Measurements from ENCODE around the gene FOXP1.
A peak's percentile ranks its signal among the peaks of the same experiment; 100 is the strongest.

The FOXP1 gene

DNA sequence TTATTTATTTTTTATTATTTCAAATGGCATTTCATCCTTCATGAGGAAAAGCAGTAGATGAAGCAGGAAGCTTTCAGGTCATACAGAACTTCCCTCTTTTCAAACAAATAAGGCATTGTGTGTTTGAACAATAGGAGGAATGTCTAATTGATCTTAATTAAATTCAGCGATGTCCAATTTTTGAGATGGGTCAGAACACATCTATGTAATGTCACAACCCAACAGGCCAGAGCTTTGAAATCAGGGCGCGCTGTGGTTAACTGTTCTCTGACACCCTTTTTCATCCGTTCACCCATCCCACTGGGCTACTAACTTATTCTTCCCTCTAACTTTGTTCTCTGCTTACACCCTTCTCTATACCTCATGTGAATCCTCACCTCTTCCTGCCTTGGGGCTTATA, 510.5 kb downstream of the FOXP1 start:
- Histone ChIP-seq H3K9ac (ENCODE audit: low read depth, low read length) (no peak overlapping the region), H3K36me3 (ENCODE audit: control insufficient read depth, insufficient read depth, low read length) (no peaks in the 10 kb centered on the region), H3K4me1 (ENCODE audit: control insufficient read depth, insufficient read depth, low read length) (peaks cover 21% of the 10 kb centered on the region), H3K4me3 (ENCODE audit: low read depth, low read length) (no peak overlapping the region), H3K27me3 (ENCODE audit: control insufficient read depth, insufficient read depth, low read length) (no peaks in the 10 kb centered on the region), H3K9me3 (ENCODE audit: control insufficient read depth, insufficient read depth, low read length) (no peaks in the 10 kb centered on the region)

DNA sequence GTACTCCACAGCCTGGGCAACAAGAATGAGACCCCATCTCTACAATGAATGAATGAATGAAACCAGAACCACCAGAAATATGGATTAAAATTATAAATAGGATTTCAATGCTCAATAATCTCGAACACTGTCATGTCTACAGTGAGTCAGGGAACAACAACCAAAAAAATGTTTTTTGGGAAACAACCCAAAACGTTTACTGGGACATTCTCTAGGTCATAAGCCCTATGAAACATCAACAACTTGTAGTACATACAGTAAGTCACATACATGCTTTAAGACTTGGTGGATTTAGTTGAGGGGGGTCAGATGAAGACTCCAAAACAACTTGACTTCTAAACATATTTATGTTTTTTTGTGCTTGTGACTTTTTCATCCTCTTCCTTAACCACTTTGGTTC, 511.2 kb downstream of the FOXP1 start:
- Histone ChIP-seq H3K9me3 (ENCODE audit: control insufficient read depth, insufficient read depth, low read length) (no peaks in the 10 kb centered on the region), H3K27me3 (ENCODE audit: control insufficient read depth, insufficient read depth, low read length) (no peaks in the 10 kb centered on the region), H3K9ac (ENCODE audit: low read depth, low read length) (no peak overlapping the region), H3K4me3 (ENCODE audit: low read depth, low read length) (no peak overlapping the region), H3K4me1 (ENCODE audit: control insufficient read depth, insufficient read depth, low read length) (peaks cover 21% of the 10 kb centered on the region), H3K36me3 (ENCODE audit: control insufficient read depth, insufficient read depth, low read length) (no peaks in the 10 kb centered on the region)

DNA sequence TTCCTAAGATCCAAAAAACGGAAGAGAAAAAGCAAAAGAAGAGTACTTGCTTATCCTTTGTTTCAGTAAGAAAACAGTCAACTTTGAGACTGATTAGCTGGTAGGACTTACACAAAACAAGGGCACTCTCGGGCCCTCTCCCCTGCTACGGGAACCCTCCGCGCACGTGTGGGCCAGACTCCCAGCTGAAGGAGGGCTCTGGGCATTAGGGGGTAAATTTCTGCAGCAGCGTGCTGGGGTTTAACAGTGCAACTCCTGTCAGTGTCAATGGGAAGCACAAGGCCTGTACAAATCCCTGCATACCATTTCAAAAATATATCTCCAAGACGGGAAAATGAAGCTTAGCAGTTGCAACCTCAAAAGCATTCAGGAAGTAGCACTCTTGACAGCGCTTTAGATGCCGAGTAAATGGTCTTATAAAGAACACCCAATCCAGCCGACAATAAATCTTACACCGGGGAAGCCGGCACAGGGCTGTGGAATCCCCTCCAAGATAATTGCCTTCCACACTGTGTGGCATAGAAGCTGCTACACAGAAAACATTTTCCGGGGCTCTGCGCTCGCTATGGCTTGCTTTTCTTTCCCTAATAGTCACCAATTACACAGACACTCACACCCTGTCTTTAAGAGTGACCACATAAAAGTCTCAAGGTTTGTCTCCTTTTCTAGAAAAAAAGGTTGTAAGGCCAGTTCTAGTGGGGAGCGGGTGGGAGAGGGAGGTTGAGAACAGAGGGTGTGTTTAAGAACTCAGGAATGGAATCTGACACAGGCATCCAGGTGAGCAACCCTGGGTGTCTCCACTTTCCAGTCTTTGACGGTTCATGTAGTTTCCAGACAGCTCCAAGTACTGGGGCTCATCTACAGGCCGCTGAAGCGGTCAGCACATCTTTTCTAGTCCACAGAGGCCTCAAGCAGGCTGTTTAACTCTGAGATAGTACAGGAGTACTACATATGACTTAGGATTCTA, 512.7 kb downstream of the FOXP1 start:
- no peaks in the 10 kb centered on the region for H3K27me3 ChIP-seq (ENCODE audit: control insufficient read depth, insufficient read depth, low read length)
- no peaks in the 10 kb centered on the region for H3K9me3 ChIP-seq (ENCODE audit: control insufficient read depth, insufficient read depth, low read length)
- H3K4me1 ChIP-seq (ENCODE audit: control insufficient read depth, insufficient read depth, low read length), result peaks cover 33% of the 10 kb centered on the region
- no peak overlapping the region for H3K9ac ChIP-seq (ENCODE audit: low read depth, low read length)
- no peaks in the 10 kb centered on the region for H3K36me3 ChIP-seq (ENCODE audit: control insufficient read depth, insufficient read depth, low read length)
- no peak overlapping the region for H3K4me3 ChIP-seq (ENCODE audit: low read depth, low read length)

DNA sequence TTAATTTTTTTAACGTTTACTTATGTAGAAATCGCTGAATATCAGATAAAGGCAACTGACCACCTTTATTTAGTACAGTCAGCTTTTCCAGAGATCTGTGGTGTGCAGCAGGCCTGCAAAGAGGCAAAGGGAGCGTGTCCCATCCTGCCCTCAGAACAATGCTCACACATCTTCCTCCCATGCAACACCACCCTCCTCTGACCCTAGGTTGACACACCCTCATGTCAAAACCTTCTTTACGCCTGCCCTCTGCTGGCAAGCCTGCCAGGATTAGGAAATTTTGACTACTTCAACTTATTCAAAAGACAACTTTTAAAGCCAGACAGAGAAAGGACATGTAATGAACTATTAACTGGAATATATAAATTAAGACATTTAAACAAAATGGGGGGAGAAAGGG, 513.7 kb downstream of the FOXP1 start:
- Histone ChIP-seq H3K9ac (ENCODE audit: low read depth, low read length) (no peak overlapping the region), H3K9me3 (ENCODE audit: control insufficient read depth, insufficient read depth, low read length) (no peaks in the 10 kb centered on the region), H3K4me1 (ENCODE audit: control insufficient read depth, insufficient read depth, low read length) (peaks cover 35% of the 10 kb centered on the region), H3K4me3 (ENCODE audit: low read depth, low read length) (no peak overlapping the region), H3K27me3 (ENCODE audit: control insufficient read depth, insufficient read depth, low read length) (no peaks in the 10 kb centered on the region), H3K36me3 (ENCODE audit: control insufficient read depth, insufficient read depth, low read length) (no peaks in the 10 kb centered on the region)

DNA sequence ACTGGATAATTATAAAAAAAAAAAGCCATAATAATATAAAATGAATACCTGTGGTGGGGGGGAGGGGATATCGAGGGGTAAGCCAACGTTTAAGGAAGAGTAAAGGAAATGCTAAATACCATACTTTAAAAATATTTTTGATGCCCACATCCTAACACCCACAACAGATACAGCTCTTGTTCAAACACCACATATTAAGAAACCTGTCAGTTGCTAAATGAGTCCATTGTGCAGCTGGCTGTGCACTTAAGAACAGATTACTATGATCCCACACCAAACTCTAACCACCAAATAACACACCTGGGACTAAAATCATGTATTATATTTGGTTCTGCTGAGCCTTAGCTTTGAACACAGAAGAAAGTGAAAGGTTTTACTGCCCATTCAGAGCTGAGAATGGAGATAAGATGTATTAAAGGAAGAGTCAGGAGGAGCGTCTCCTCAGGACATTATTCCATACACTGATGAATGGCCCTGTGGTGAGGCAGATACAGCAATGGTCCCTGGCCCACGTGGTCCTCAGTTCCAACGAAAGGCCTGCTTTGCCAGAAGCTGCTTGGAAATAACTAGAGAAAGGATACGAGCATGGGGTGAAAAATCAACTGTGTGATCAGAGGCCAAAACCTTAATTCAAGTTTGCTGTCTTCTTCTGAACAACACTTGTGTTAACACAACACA, 515.4 kb downstream of the FOXP1 start:
- Histone ChIP-seq H3K9ac (ENCODE audit: low read depth, low read length) (no peak overlapping the region), H3K27me3 (ENCODE audit: control insufficient read depth, insufficient read depth, low read length) (no peaks in the 10 kb centered on the region), H3K9me3 (ENCODE audit: control insufficient read depth, insufficient read depth, low read length) (no peaks in the 10 kb centered on the region), H3K36me3 (ENCODE audit: control insufficient read depth, insufficient read depth, low read length) (no peaks in the 10 kb centered on the region), H3K4me1 (ENCODE audit: control insufficient read depth, insufficient read depth, low read length) (peaks cover 42% of the 10 kb centered on the region), H3K4me3 (ENCODE audit: low read depth, low read length) (no peak overlapping the region)

DNA sequence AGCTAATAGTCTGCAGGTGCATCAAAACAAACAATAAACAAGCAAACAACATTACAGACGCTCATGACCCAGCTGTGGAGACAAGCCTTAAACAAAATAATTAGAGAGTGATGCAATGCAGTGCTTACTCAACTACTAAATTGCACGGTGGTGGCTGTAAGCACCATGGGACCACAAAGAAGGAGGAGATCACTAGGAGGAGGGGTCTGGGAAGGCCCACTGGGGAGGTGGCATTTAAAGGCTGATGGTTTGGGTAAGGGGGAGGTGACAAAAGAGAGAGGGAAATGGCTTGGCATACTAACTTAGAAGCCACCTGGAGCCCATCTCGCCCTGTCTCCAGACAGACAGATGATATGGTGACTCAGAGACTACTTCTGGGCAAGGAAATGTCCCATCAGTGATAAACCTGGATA, 516.7 kb downstream of the FOXP1 start:
- no peaks in the 10 kb centered on the region for H3K36me3 ChIP-seq (ENCODE audit: control insufficient read depth, insufficient read depth, low read length)
- H3K9ac ChIP-seq (ENCODE audit: low read depth, low read length), result no peak overlapping the region
- no peaks in the 10 kb centered on the region for H3K27me3 ChIP-seq (ENCODE audit: control insufficient read depth, insufficient read depth, low read length)
- peak overlapping the region; percentile 76 for H3K4me3 ChIP-seq (ENCODE audit: low read depth, low read length)
- H3K4me1 ChIP-seq (ENCODE audit: control insufficient read depth, insufficient read depth, low read length), result peaks cover 52% of the 10 kb centered on the region
- H3K9me3 ChIP-seq (ENCODE audit: control insufficient read depth, insufficient read depth, low read length), result no peaks in the 10 kb centered on the region

DNA sequence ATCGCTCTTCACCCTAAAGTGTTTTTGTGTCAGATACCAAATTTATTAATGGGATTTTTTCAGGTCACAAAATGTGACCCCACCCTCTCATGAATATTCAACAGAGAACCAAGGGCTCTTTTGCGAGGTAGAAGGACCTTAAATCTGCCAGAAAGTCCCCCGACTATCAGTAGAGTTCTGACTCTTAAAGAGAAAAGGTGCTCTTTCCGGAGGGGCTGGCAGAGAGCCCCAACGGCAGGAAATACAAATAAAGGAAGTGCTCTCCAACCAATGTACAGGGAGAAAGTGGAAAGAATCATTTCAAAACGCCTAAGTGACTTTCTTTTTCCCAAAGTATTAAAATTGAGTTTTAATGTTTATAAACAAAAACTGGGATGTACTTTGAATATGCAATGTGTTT, 517.2 kb downstream of the FOXP1 start:
- H3K9me3 ChIP-seq (ENCODE audit: control insufficient read depth, insufficient read depth, low read length), result no peaks in the 10 kb centered on the region
- no peaks in the 10 kb centered on the region for H3K27me3 ChIP-seq (ENCODE audit: control insufficient read depth, insufficient read depth, low read length)
- no peak overlapping the region for H3K9ac ChIP-seq (ENCODE audit: low read depth, low read length)
- H3K4me3 ChIP-seq (ENCODE audit: low read depth, low read length), result peak overlapping the region; percentile 76
- H3K4me1 ChIP-seq (ENCODE audit: control insufficient read depth, insufficient read depth, low read length), result peaks cover 55% of the 10 kb centered on the region
- H3K36me3 ChIP-seq (ENCODE audit: control insufficient read depth, insufficient read depth, low read length), result no peaks in the 10 kb centered on the region

DNA sequence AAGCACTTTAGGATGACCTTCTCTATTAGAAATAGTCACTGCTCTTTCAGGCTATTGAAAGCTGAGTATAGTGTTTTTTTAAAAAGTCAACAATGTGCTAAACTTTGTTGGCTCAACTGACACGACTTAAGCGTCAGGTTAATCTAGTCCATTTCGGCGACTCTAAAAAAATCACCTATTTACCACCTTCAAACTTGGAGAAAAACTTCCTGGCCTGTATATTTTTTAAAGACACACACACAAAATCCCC, 517.8 kb downstream of the FOXP1 start:
- Histone ChIP-seq H3K9me3 (ENCODE audit: control insufficient read depth, insufficient read depth, low read length) (no peaks in the 10 kb centered on the region), H3K4me3 (ENCODE audit: low read depth, low read length) (peak overlapping the region; percentile 76), H3K9ac (ENCODE audit: low read depth, low read length) (peak overlapping the region; percentile 3), H3K36me3 (ENCODE audit: control insufficient read depth, insufficient read depth, low read length) (no peaks in the 10 kb centered on the region), H3K27me3 (ENCODE audit: control insufficient read depth, insufficient read depth, low read length) (no peaks in the 10 kb centered on the region), H3K4me1 (ENCODE audit: control insufficient read depth, insufficient read depth, low read length) (peaks cover 61% of the 10 kb centered on the region)

DNA sequence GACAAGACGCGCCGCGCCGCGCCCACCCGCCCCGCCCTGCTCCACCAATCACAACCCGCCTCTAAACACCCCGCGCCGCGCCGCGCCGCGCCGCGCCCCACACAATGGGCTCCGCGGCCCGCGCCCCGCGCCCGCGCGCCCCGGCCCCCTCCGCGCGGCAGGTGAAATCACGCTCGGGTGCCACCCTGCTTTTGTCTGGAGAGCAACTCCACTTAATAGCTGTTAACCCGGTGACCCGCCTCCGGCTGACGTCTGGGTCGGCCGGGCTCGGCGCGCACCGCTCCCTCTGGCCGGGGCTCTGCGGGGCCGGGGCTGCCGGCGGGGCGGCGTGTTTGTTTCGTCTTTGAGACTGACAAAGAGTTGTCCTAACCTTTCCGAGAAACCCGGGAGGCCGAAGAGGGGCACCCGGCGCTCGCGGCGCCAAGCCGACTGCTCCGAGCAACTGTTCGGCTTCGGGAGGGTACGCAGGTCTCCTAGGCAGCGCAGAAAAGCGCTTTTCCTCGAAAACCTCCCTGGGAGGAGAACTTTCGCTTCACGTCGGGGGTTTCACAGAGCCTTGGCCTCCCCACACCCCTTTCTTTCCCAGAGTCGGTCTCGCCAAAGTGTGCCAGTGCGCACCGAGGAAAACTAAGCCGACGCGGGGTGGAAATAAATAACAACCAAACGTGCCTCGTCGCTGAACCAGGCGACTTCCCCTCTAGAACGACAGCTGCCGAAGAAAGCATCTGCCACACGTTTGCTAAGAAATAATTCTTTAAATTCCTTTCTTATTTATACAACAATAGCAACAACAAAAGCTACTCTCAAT, 518.4 kb downstream of the FOXP1 start:
- Histone ChIP-seq H3K4me1 (ENCODE audit: control insufficient read depth, insufficient read depth, low read length) (peaks cover 59% of the 10 kb centered on the region), H3K4me3 (ENCODE audit: low read depth, low read length) (peak overlapping the region; percentile 76), H3K9ac (ENCODE audit: low read depth, low read length) (no peak overlapping the region), H3K9me3 (ENCODE audit: control insufficient read depth, insufficient read depth, low read length) (no peaks in the 10 kb centered on the region), H3K36me3 (ENCODE audit: control insufficient read depth, insufficient read depth, low read length) (no peaks in the 10 kb centered on the region), H3K27me3 (ENCODE audit: control insufficient read depth, insufficient read depth, low read length) (no peaks in the 10 kb centered on the region)

DNA sequence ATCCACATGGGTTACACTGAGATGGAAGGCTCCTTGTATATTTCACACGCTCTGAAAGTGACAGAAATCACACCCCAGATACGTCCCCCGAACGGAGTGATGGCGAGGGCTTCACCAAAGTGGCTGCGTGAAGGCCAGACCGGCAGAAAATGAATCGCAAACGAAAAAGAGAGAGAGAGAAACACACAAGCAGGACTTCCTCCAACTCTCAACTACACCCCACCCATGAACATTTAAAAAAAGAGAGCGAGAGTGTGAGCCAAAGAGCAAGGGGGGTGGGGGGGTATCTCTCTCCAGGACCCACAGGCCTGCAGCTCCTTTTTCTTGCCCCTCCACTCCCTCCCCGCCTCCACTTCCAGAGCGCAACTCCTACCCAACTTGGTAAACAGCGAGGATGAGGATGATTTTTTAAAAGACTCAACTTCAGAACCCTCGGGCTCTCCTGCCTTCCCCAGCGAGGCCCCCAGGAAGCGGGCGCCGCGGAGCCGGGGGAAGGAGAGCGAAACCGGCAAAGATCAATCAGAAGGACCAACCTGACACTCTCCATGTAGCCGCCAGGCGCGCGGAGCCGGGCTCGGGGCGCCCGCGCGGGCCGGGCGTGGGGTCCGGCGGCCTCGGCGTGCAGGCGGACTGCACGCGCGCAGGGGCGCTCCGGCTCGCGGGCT, 519.1 kb downstream of the FOXP1 start:
- no peak overlapping the region for H3K9ac ChIP-seq (ENCODE audit: low read depth, low read length)
- H3K36me3 ChIP-seq (ENCODE audit: control insufficient read depth, insufficient read depth, low read length), result no peaks in the 10 kb centered on the region
- peak overlapping the region; percentile 76 for H3K4me3 ChIP-seq (ENCODE audit: low read depth, low read length)
- no peaks in the 10 kb centered on the region for H3K27me3 ChIP-seq (ENCODE audit: control insufficient read depth, insufficient read depth, low read length)
- no peaks in the 10 kb centered on the region for H3K9me3 ChIP-seq (ENCODE audit: control insufficient read depth, insufficient read depth, low read length)
- H3K4me1 ChIP-seq (ENCODE audit: control insufficient read depth, insufficient read depth, low read length), result peaks cover 59% of the 10 kb centered on the region

DNA sequence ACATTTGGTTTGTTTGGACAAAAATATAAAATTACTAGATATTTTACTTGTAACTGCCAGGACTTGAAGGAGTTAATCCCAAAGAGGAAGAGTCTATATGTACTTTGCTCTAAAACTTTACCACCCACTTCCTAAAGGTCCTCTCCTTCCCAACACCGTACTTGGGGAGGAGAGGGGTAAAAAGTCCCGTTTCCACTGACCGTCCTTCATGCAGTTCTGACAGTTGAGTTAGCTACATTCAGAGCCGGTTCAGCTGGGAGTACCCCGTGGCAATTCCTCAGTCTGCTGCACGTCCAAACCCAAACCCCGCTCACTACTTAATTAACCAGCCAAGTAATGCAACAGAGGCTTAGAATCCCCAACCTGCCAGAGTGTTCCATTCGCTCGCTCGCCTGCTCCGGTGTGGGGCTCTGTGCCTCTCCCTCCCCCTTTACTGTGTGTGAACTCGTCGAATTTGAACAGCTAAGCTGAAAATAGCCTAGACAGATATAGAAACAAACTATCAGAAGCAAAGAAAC, 519.7 kb downstream of the FOXP1 start:
- Histone ChIP-seq H3K4me1 (ENCODE audit: control insufficient read depth, insufficient read depth, low read length) (peaks cover 60% of the 10 kb centered on the region), H3K9ac (ENCODE audit: low read depth, low read length) (no peak overlapping the region)

More for the DNA sequence above, 519.7 kb downstream of the FOXP1 start:
- Histone ChIP-seq H3K36me3 (ENCODE audit: control insufficient read depth, insufficient read depth, low read length) (no peaks in the 10 kb centered on the region), H3K9me3 (ENCODE audit: control insufficient read depth, insufficient read depth, low read length) (no peaks in the 10 kb centered on the region), H3K27me3 (ENCODE audit: control insufficient read depth, insufficient read depth, low read length) (no peaks in the 10 kb centered on the region), H3K4me3 (ENCODE audit: low read depth, low read length) (peak overlapping the region; percentile 76)

All from iPS-15b (cell line).